ENCODE measurements around the gene MBNL1.
"Not testable (repeated sequence)": the region's sequence is repeated elsewhere in the genome, so short reads cannot be mapped to it uniquely, and the experiment has no call there.

The MBNL1 gene

GRCh38 chr3:152396867-152397266 is 128.1 kb downstream of the MBNL1 start:
- ChIA-PET CTCF (no interaction called here), POLR2A (no interaction called here)
- TF ChIP-seq PRDM2 (tag by site-specific recombination; IDR thresholded peaks at IDR 0.05; ENCODE audit: borderline replicate concordance) (no peak), ZNF239 (tag by site-specific recombination; IDR thresholded peaks at IDR 0.05) (no peak), ZNF19 (tag by site-specific recombination; IDR thresholded peaks at IDR 0.05; ENCODE audit: low read depth) (no peak), ZNF10 (tag by site-specific recombination; IDR thresholded peaks at IDR 0.05) (no peak), SETDB1 (IDR thresholded peaks at IDR 0.05; ENCODE audit: insufficient read length, low read length) (no peak), ZNF18 (tag by site-specific recombination; IDR thresholded peaks at IDR 0.05) (no peak)
- Histone ChIP-seq H3K4me1 (ENCODE audit: control insufficient read depth, insufficient read depth, low read length) (peaks cover 3% of the 10 kb centered on the region; the same call in 1 of the 2 replicates), H3K36me3 (ENCODE audit: control insufficient read depth in 2 of 2, insufficient read depth in 1 of 2, low read length in 2 of 2) (no peaks in the 10 kb centered on the region), H3K9me3 (ENCODE audit: control insufficient read depth, insufficient read depth, low read depth, low read length) (no peaks in the 10 kb centered on the region), H3K27ac (ENCODE audit: extremely low read depth, low read depth, low read length) (no peak overlapping the region), H3K4me3 (ENCODE audit: low read depth, low read length) (no peak overlapping the region)

GRCh38 chr3:152397348-152397747 is 128.6 kb downstream of the MBNL1 start:
- TF ChIP-seq ZNF202 (tag by site-specific recombination; IDR thresholded peaks at IDR 0.05; ENCODE audit: borderline replicate concordance) (peak; percentile 24; the same call in 1 of the 2 replicates), ZNF580 (tag by site-specific recombination; IDR thresholded peaks at IDR 0.05) (peak; percentile 55; the same call in 1 of the 2 replicates), ZNF146 (tag by site-specific recombination; IDR thresholded peaks at IDR 0.05) (peak; percentile 96)
- H3K9me3 ChIP-seq (ENCODE audit: control insufficient read depth, insufficient read depth, low read depth, low read length); H3K4me3 ChIP-seq (ENCODE audit: low read depth, low read length); POLR2A ChIA-PET; H3K36me3 ChIP-seq (ENCODE audit: control insufficient read depth in 2 of 2, insufficient read depth in 1 of 2, low read length in 2 of 2); H3K4me1 ChIP-seq (ENCODE audit: control insufficient read depth, insufficient read depth, low read length); H3K27ac ChIP-seq (ENCODE audit: extremely low read depth, low read depth, low read length): not testable (repeated sequence)
- CTCF ChIA-PET = interaction anchor here (0.7 kb wide), 1 partner anchor 79 kb away, joined by 3 read pairs; no protein-coding TSS in a partner anchor

GRCh38 chr3:152398495-152398894 is 129.8 kb downstream of the MBNL1 start:
- H3K4me3 ChIP-seq (ENCODE audit: low read depth, low read length) = no peak overlapping the region
- ChIA-PET CTCF (interaction anchor here (1.0 kb wide), 1 partner anchor 37 kb away, joined by 3 read pairs; no protein-coding TSS in a partner anchor), POLR2A (no interaction called here)
- TF ChIP-seq ZNF354C (tag by site-specific recombination; IDR thresholded peaks at IDR 0.05; ENCODE audit: borderline replicate concordance, low read depth) (no peak), ZNF274 (IDR thresholded peaks at IDR 0.05; ENCODE audit: low read length) (no peak), ZNF274 (tag by site-specific recombination; IDR thresholded peaks at IDR 0.05; ENCODE audit: borderline replicate concordance) (no peak), ZNF335 (tag by site-specific recombination; conservative IDR thresholded peaks at IDR 0.05) (no peak)
- no peak overlapping the region for H3K27ac ChIP-seq (ENCODE audit: extremely low read depth, low read depth, low read length)
- no peaks in the 10 kb centered on the region for H3K36me3 ChIP-seq (ENCODE audit: control insufficient read depth in 2 of 2, insufficient read depth in 1 of 2, low read length in 2 of 2)
- no peaks in the 10 kb centered on the region for H3K9me3 ChIP-seq (ENCODE audit: control insufficient read depth, insufficient read depth, low read depth, low read length)
- H3K4me1 ChIP-seq (ENCODE audit: control insufficient read depth, insufficient read depth, low read length) = peaks cover 9% of the 10 kb centered on the region; the same call in 1 of the 2 replicates

Data from HEK293 (cell line).